ENCODE measurements around the gene TCEAL7.

The TCEAL7 gene

DNA sequence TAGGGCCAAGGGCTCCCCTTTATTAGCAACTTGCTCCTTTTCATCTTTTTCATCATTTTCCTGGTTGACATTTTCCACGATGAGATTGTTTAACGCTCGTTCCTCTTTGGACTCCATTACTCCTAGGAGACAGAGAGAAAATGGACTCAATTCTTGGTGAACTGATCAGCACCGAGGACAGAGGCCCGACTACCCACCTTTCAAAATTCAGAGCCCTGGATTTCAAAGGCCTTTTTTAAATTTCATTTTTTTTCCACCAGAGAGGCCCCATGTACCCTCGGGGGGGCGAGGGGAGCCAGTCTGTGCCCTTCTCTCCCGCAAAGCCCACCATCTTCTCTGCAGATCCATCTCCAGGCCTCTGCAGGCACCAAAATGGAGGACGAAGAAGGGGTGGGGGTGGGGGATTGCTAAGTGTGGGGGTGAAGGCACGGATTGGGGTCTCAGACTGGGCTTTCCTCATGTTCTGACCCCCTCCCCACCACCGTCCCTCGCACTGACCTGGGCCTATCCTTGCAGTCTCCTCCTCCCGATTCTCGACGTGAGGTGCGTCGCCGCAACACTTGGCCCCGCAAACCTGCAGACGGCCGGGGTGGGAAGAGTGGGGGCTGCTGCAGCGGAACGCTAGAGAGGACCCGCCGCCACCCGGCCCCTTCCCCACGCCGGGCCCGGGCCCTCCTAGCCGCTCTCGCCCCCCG lies 20.0 kb upstream of the TCEAL7 start:
- H3K9ac ChIP-seq (ENCODE audit: low read depth, low read length, poor library complexity, severe bottlenecking) = no peak overlapping the region
- H2AFZ ChIP-seq (ENCODE audit: low read length) = no peak overlapping the region
- H3K4me2 ChIP-seq (ENCODE audit: low read depth, low read length, poor library complexity, severe bottlenecking) = no peak overlapping the region

DNA sequence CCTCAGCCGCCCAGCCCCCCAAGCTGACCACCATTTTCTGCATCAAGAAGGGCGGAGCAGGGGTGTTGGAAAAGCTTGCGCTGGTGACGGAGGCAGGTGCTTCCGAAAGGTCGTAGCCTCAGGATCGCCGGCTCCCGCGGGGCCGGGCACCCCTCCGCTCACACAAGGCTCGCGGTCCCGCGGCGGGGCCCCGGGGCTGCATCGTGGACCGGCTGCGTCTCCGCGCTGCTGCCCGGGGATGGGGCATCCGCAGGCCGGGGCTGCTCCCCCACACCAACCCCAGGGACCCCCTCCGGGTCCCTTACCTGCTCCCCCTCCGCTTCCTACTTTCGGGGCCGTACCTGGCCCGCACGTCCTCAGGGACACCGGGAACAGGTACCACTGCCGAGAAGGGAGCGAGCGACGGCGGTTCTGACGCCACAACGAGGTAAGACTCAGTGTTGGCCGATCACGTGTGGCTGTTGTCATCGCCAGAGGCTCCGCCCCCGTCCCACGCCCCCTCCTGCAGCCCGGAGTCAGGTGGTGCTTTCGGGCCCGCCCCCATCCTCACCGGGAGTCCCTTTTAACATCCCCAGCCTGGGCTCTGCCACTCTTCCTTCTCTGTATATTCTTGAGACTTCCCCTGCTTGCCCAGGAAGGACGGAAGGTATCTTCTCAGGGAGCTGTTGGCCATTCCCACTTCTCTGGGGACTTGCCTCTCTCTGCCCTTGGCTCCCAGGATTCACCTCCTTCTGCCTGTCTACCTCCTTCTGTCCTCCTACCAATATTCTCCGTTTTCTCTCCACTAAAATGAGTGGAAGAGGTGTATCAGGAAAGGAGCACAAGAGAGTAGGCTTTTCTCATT lies 19.3 kb upstream of the TCEAL7 start, which contains the start of gene BEX2:
BEX2 (minus strand) TSS at position 436 of the 844 bp plus-strand sequence. CDS start 1,014 bp downstream, outside the sequence.
- Histone ChIP-seq H4K20me1 (ENCODE audit: insufficient read depth, low read length, poor library complexity, severe bottlenecking) (no peaks in the 10 kb centered on the region), H2AFZ (ENCODE audit: low read length) (no peak within 1 kb of the TSS), H3K27me3 (ENCODE audit: insufficient read depth, low read length, poor library complexity, severe bottlenecking) (no peaks in the 10 kb centered on the region), H3K79me2 (ENCODE audit: insufficient read depth, low read length) (no peaks in the 10 kb centered on the region), H3F3A (ENCODE audit: low read depth) (no peaks in the 10 kb centered on the region), H3K4me3 (ENCODE audit: low read length, poor library complexity, severe bottlenecking) (no peak within 1 kb of the TSS), H3K9me3 (ENCODE audit: insufficient read depth, low read depth, low read length) (no peaks in the 10 kb centered on the region), H3K9ac (ENCODE audit: low read depth, low read length, poor library complexity, severe bottlenecking) (no peak within 1 kb of the TSS), H3K4me2 (ENCODE audit: low read depth, low read length, poor library complexity, severe bottlenecking) (no peak within 1 kb of the TSS), H3K9me2 (replicated peaks; ENCODE audit: low read depth, low read length) (no peaks in the 10 kb centered on the region), H3K36me3 (ENCODE audit: insufficient read depth, low read length) (no peaks in the 10 kb centered on the region), H3K4me1 (ENCODE audit: insufficient read depth, low read length, poor library complexity, severe bottlenecking) (no peaks in the 10 kb centered on the region)
- TF ChIP-seq EZH2phosphoT487 (IDR thresholded peaks at IDR 0.05; ENCODE audit: borderline replicate concordance) = no peak
- TF ChIP-seq, protein P1, sequence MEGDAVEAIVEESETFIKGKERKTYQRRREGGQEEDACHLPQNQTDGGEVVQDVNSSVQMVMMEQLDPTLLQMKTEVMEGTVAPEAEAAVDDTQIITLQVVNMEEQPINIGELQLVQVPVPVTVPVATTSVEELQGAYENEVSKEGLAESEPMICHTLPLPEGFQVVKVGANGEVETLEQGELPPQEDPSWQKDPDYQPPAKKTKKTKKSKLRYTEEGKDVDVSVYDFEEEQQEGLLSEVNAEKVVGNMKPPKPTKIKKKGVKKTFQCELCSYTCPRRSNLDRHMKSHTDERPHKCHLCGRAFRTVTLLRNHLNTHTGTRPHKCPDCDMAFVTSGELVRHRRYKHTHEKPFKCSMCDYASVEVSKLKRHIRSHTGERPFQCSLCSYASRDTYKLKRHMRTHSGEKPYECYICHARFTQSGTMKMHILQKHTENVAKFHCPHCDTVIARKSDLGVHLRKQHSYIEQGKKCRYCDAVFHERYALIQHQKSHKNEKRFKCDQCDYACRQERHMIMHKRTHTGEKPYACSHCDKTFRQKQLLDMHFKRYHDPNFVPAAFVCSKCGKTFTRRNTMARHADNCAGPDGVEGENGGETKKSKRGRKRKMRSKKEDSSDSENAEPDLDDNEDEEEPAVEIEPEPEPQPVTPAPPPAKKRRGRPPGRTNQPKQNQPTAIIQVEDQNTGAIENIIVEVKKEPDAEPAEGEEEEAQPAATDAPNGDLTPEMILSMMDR (conservative IDR thresholded peaks at IDR 0.05; ENCODE audit: low read length) = no peak

More for the DNA sequence above, 20.0 kb upstream of the TCEAL7 start:
- H4K20me1 ChIP-seq (ENCODE audit: insufficient read depth, low read length, poor library complexity, severe bottlenecking) = no peaks in the 10 kb centered on the region
- no peaks in the 10 kb centered on the region for H3K9me3 ChIP-seq (ENCODE audit: insufficient read depth, low read depth, low read length)
- no peaks in the 10 kb centered on the region for H3K27me3 ChIP-seq (ENCODE audit: insufficient read depth, low read length, poor library complexity, severe bottlenecking)
- H3K4me1 ChIP-seq (ENCODE audit: insufficient read depth, low read length, poor library complexity, severe bottlenecking) = no peaks in the 10 kb centered on the region
- no peaks in the 10 kb centered on the region for H3K36me3 ChIP-seq (ENCODE audit: insufficient read depth, low read length)
- H3K79me2 ChIP-seq (ENCODE audit: insufficient read depth, low read length) = no peaks in the 10 kb centered on the region
- TF ChIP-seq EZH2phosphoT487 (IDR thresholded peaks at IDR 0.05; ENCODE audit: borderline replicate concordance) = no peak
- TF ChIP-seq, protein P1 (conservative IDR thresholded peaks at IDR 0.05; ENCODE audit: low read length) = no peak
- no peak overlapping the region for H3K4me3 ChIP-seq (ENCODE audit: low read length, poor library complexity, severe bottlenecking)
- H3F3A ChIP-seq (ENCODE audit: low read depth) = no peaks in the 10 kb centered on the region
- H3K9me2 ChIP-seq (replicated peaks; ENCODE audit: low read depth, low read length) = no peaks in the 10 kb centered on the region

DNA sequence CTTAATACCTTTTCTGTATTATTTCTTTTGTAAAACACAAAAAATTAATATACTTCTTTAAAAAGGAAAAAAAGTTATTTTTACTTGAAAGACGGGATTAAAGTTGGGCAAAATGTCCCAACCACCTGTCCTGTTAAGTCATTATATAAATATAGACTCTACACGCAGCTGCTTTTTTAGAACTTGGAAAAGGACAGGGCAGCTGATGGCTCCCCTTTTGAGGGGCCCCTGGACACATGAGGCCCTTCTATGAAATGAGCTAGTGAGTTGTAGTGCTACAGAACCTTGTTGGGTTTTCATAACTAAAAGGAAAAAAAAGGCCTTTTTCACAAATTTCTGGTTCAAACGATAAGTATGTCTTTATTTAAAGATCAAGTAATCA lies 18.6 kb upstream of the TCEAL7 start:
- Histone ChIP-seq H3K4me2 (ENCODE audit: low read depth, low read length, poor library complexity, severe bottlenecking) (no peak overlapping the region), H3K79me2 (ENCODE audit: insufficient read depth, low read length) (no peaks in the 10 kb centered on the region), H3K9me3 (ENCODE audit: insufficient read depth, low read depth, low read length) (no peaks in the 10 kb centered on the region), H3K9me2 (replicated peaks; ENCODE audit: low read depth, low read length) (no peaks in the 10 kb centered on the region), H3K4me1 (ENCODE audit: insufficient read depth, low read length, poor library complexity, severe bottlenecking) (no peaks in the 10 kb centered on the region), H2AFZ (ENCODE audit: low read length) (no peak overlapping the region), H3K4me3 (ENCODE audit: low read length, poor library complexity, severe bottlenecking) (no peak overlapping the region), H4K20me1 (ENCODE audit: insufficient read depth, low read length, poor library complexity, severe bottlenecking) (no peaks in the 10 kb centered on the region), H3F3A (ENCODE audit: low read depth) (no peaks in the 10 kb centered on the region), H3K9ac (ENCODE audit: low read depth, low read length, poor library complexity, severe bottlenecking) (no peak overlapping the region), H3K27me3 (ENCODE audit: insufficient read depth, low read length, poor library complexity, severe bottlenecking) (no peaks in the 10 kb centered on the region), H3K36me3 (ENCODE audit: insufficient read depth, low read length) (no peaks in the 10 kb centered on the region)
- TF ChIP-seq EZH2phosphoT487 (IDR thresholded peaks at IDR 0.05; ENCODE audit: borderline replicate concordance) = no peak
- TF ChIP-seq, protein P1 (conservative IDR thresholded peaks at IDR 0.05; ENCODE audit: low read length) = no peak
